GM19395 (cell line): Measurements from ENCODE around the gene PHYHIPL.

Experiments
- ATAC-seq: cut with Tn5 transposase; IDR thresholded peaks from one replicate; pipeline ENCODE4 v1.9.1; 2021; ENCODE audit warnings: mild to moderate bottlenecking, moderate library complexity; ENCODE audit not compliant: unreplicated experiment

The PHYHIPL gene

DNA sequence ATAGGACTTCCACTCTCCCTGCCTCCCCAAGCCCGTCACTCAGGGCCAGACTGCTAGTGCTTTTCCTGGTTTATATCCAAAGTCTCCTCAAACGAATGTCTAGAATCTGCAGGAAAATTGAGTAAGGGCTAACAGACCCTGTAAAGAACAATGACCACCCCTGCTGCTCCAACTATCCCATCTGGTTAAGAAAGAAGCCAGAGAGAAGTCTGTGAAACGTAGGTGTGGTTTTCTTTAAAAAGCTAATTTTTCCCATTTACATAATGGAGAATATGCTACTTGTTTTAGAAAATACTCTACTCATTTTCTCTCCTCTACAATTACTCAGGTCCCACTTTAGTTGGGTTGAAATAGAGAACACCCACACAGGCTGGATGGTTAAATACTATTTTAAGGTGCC lies 113.4 kb downstream of the PHYHIPL start:
- no peak for ATAC-seq

DNA sequence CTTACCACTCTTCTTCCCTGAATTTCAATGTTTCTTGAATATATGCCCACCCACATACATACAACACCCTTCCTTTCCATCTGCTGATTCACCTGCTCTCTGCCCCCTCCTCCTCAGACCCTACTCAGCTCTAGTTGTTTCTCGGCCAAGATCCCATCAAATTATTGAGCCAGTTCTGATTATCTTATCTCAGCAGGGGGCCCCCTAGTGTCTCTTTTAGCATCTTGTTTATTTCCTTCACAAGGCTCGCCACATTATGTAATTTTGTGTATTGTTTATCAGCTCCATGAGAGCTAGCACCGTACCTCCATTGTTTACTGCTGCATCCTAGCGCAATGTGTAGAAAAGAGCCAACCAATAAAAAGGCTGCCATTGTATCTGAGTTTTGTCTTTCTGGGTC lies 114.0 kb downstream of the PHYHIPL start:
- ATAC-seq: no peak
